Measurements from ENCODE around the gene SLC1A1.

DNA sequence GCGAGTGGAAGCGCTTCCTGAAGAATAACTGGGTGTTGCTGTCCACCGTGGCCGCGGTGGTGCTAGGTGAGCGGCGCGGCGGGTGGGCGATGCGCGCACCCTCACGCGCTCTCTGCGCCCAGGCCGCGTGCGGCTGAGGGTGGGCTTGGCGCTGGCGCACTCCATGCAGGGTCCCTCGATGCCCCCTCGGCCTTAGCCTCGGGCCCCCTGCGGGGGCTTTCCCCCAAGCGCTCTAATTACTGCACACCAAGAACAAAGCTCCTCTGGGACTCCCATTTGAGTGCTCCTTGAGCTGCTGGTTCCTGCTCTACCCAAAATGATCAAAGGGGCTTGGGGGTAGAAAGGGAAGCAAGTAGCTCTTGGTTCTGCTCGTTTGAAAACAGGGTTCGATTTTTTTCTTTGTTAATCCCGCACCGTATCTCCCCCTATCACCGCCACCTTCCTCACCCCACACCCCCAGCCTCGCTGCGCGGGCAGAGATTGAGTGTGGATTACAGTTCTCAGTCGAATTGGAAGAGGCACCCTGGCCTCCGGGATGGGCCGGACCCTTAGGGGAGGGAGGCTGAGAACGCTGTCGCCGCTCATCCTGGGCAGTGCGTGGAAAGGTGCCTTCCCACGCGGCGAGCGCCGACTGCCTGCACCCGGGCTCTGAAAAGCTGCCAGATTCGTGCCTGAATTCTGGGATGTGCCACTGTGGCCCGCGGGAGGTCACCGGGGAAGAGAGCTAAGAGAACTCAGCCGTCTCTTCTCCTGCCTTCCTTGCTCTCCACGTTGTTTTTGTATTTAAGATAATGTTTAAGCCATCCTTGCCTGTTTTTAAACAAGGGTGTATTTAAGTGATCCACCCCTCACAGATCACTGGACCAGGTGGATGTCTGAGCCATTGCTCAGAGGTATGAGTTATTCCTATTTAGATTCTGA, 697 bp downstream of the SLC1A1 start:
- TF ChIP-seq, protein P1, sequence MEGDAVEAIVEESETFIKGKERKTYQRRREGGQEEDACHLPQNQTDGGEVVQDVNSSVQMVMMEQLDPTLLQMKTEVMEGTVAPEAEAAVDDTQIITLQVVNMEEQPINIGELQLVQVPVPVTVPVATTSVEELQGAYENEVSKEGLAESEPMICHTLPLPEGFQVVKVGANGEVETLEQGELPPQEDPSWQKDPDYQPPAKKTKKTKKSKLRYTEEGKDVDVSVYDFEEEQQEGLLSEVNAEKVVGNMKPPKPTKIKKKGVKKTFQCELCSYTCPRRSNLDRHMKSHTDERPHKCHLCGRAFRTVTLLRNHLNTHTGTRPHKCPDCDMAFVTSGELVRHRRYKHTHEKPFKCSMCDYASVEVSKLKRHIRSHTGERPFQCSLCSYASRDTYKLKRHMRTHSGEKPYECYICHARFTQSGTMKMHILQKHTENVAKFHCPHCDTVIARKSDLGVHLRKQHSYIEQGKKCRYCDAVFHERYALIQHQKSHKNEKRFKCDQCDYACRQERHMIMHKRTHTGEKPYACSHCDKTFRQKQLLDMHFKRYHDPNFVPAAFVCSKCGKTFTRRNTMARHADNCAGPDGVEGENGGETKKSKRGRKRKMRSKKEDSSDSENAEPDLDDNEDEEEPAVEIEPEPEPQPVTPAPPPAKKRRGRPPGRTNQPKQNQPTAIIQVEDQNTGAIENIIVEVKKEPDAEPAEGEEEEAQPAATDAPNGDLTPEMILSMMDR (conservative IDR thresholded peaks at IDR 0.05) = no peak
- TF ChIP-seq ZFX (IDR thresholded peaks at IDR 0.05) = no peak
